GM12878 (cell line): ENCODE measurements around the gene FGF14. TPM values are rescaled to one million over a fixed set of nuclear protein-coding genes. Genes with fewer than 3 reads are reported as not detected.

Experiments
- ATAC-seq: fragments of 200-7000 bp; cut with Tn5 transposase; 3 replicates; pipeline ENCODE4 v1.9.1; 2020; ENCODE audit warnings: mild to moderate bottlenecking, moderate library complexity
- BruUV-seq: library from RNA; stranded (reverse); fragments of 400-500 nt; replicated peaks from 2 replicates; lab custom pipeline; 2021; lab: Mats Ljungman, UMichigan
- CTCF ChIA-PET: fragments of 300-600 bp; sonication (Branson Sonifier 250); formaldehyde crosslinking; extraction: SDS; loops from one replicate; lab custom pipeline; 2021; ENCODE audit warnings: inconsistent platforms; lab: Yijun Ruan, JAX
- POLR2A ChIA-PET: fragments of 350-600 bp; formaldehyde crosslinking; extraction: SDS; loops from one replicate; lab custom pipeline; 2021; ENCODE audit warnings: inconsistent platforms; lab: Charles Lee
- RAD21 ChIA-PET: fragments of 300-600 bp; sonication (Branson Sonifier 250); formaldehyde crosslinking; loops from one replicate; lab custom pipeline; 2023; ENCODE audit warnings: antibody characterized with exemption; ENCODE audit not compliant: unreplicated experiment; lab: Charles Lee
- SMC1A ChIA-PET: fragments of 300-600 bp; sonication (Branson Sonifier 250); formaldehyde crosslinking; loops from one replicate; lab custom pipeline; 2023; ENCODE audit not compliant: unreplicated experiment, uncharacterized antibody; lab: Charles Lee
- DNase-seq: peaks from one replicate; pipeline ENCODE4 v3.0.0-alpha.2; 2011; ENCODE audit warnings: low read depth, low spot score
- FAIRE-seq: peaks from 3 replicates; lab custom pipeline; 2011; peaks lifted over from hg19 to GRCh38; lab: Jason Lieb, UNC
- H2AFZ ChIP-seq: 2 replicates; pipeline ENCODE4 v1.6.0; 2011; ENCODE audit warnings: low read depth, low read length, control low read depth; ENCODE audit not compliant: control insufficient read depth
- H3K27ac ChIP-seq: 2 replicates; pipeline ENCODE4 v1.5.1; 2011; ENCODE audit warnings: control low read depth; ENCODE audit not compliant: control insufficient read depth, insufficient read depth
- H3K27me3 ChIP-seq, 2 experiments: replicated peaks in 1 of 2; 2 replicates each; pipeline versions ENCODE4 v1.6.0 to v1.6.1; 2011; ENCODE audit warnings: low read length in 1 of 2; ENCODE audit not compliant: control insufficient read depth in 2 of 2, insufficient read depth in 2 of 2
- H3K36me3 ChIP-seq, 2 experiments: 2 replicates each; pipeline ENCODE4 v1.5.1; 2011; ENCODE audit warnings: low read length in 1 of 2; ENCODE audit not compliant: control insufficient read depth in 2 of 2, insufficient read depth in 2 of 2
- H3K4me1 ChIP-seq: 2 replicates; pipeline ENCODE4 v1.6.1; 2011; ENCODE audit warnings: mild to moderate bottlenecking, low read length, moderate library complexity, mixed read lengths; ENCODE audit not compliant: control insufficient read depth, insufficient read depth
- H3K4me2 ChIP-seq: 2 replicates; pipeline ENCODE4 v1.6.0; 2011; ENCODE audit warnings: control low read depth; ENCODE audit not compliant: control insufficient read depth, insufficient read depth
- H3K4me3 ChIP-seq: fragments of 200-600 bp; sonication (generic); 2 replicates; pipeline ENCODE4 v1.5.1; 2016
- H3K79me2 ChIP-seq: 2 replicates; pipeline ENCODE4 v1.6.0; 2011; ENCODE audit warnings: low read length; ENCODE audit not compliant: control insufficient read depth, insufficient read depth
- H3K9ac ChIP-seq: 2 replicates; pipeline ENCODE4 v1.8.0; 2011; ENCODE audit warnings: low read length, control low read depth, mixed read lengths; ENCODE audit not compliant: control insufficient read depth, insufficient read depth
- H3K9me3 ChIP-seq: replicated peaks from 3 replicates; pipeline ENCODE4 v1.5.1; 2011; ENCODE audit warnings: mild to moderate bottlenecking, low read length; ENCODE audit not compliant: control insufficient read depth, insufficient read depth
- H4K20me1 ChIP-seq: 2 replicates; pipeline ENCODE4 v1.6.0; 2011; ENCODE audit not compliant: control insufficient read depth, insufficient read depth
- BCL11A ChIP-seq: IDR thresholded peaks from 2 replicates; pipeline ENCODE4 v1.6.1; 2011; ENCODE audit warnings: low read depth, low read length
- MLLT1 ChIP-seq: fragments of 450-650 bp; IDR thresholded peaks from 2 replicates; pipeline ENCODE4 v1.6.1; 2016; ENCODE audit warnings: mild to moderate bottlenecking
- RAD51 ChIP-seq: fragments of 450-650 bp; IDR thresholded peaks from 2 replicates; pipeline ENCODE4 v1.6.1; 2016; ENCODE audit warnings: moderate library complexity, mild to moderate bottlenecking, inconsistent platforms
- RB1 ChIP-seq: fragments of 450-650 bp; formaldehyde crosslinking; IDR thresholded peaks from 2 replicates; pipeline ENCODE4 v1.6.1; 2017; ENCODE audit warnings: mild to moderate bottlenecking, borderline replicate concordance
- ZBTB4 ChIP-seq: fragments of 450-650 bp; formaldehyde crosslinking; IDR thresholded peaks from 2 replicates; pipeline ENCODE4 v1.4.0; 2022; ENCODE audit warnings: mild to moderate bottlenecking, moderate library complexity
- WGBS: methylation state at CpG from one replicate; pipeline ENCODE4 v1.1.6; 2016; ENCODE audit warnings: low lambda C conversion rate; ENCODE audit not compliant: insufficient replicate concordance, insufficient coverage; ENCODE audit errors: missing lambda C conversion rate; 5-methylcytosine and 5-hydroxymethylcytosine counted together
- in situ Hi-C: fragments of 300-500 bp; cut with MboI; formaldehyde crosslinking; loops from 9 replicates; pipeline ENCODE4 v1.14.3; 2018; ENCODE audit warnings: mixed read lengths
- intact Hi-C: fragments of 100-400 bp; cut with micrococcal nuclease; formaldehyde crosslinking; loops from one replicate; pipeline ENCODE4 v1.14.2; 2022; ENCODE audit not compliant: unreplicated experiment
- polyA plus RNA-seq, 11 experiments: library from polyadenylated mRNA; depleted of rRNA in 4 of 11; unstranded in 6 of 11; stranded (reverse) in 5 of 11; fragments of >200 nt; fragmentation: Nextera tagmentation in 4 of 11; fragmentation: Illumina TruSeq in 1 of 11; extraction: Ambion mirVana in 4 of 11; extraction: Trizol in 1 of 11; gene quantifications; 1 replicate in 1 of 11; 2 replicates in 10 of 11; pipeline versions ENCODE4 v1.2.1 to v1.2.3, GENCODE V29; 2011 to 2016; ENCODE audit warnings: inconsistent platforms in 2 of 11, missing spikeins in 2 of 11, low read depth in 1 of 11
- total RNA-seq, 4 experiments: library from RNA; depleted of rRNA in 3 of 4; stranded (reverse); fragments of >200 nt in 3 of 4; fragmentation: Illumina TruSeq in 1 of 4; extraction: Trizol in 1 of 4; gene quantifications; 2 replicates each; pipeline versions ENCODE4 v1.2.1 to v1.2.3, GENCODE V29; 2013 to 2021

The FGF14 gene
- total and polyA plus RNA-seq, 10 of the 15 experiments (the other 5 are each of a cell fraction or from before 2014, with no cell fraction given): under 0.01 to 0.44 (median 0.04) TPM

- in situ Hi-C loops: no loop called here
- CTCF ChIA-PET: no interaction called here
- no peak for TF ChIP-seq MLLT1
- no peak for TF ChIP-seq BCL11A
- no peak for TF ChIP-seq ZBTB4 (CRISPR knock-in tag)
- no peak for TF ChIP-seq RAD51
- no peak for TF ChIP-seq RB1
- TF ChIP-seq, all 136 proteins: peak for 0
These were observed 568.2 kb downstream of the FGF14 start for GRCh38 chr13:101833671-101834070.

More at GRCh38 chr13:101833671-101834070, 568.2 kb downstream of the FGF14 start:
- no TSS peak for BruUV-seq
- no peak overlapping the region for H3K4me2 ChIP-seq
- ChIA-PET RAD21 (no interaction called here), POLR2A (no interaction called here), SMC1A (no interaction called here)
- H2AFZ ChIP-seq: no peak overlapping the region
- H3K79me2 ChIP-seq: no peaks in the 10 kb centered on the region
- no peaks in the 10 kb centered on the region for H4K20me1 ChIP-seq
- intact Hi-C loops: no loop called here
- H3K36me3 ChIP-seq: no peaks in the 10 kb centered on the region
- no peaks in the 10 kb centered on the region for H3K9me3 ChIP-seq
- H3K4me3 ChIP-seq: no peak overlapping the region
- no peaks in the 10 kb centered on the region for H3K27me3 ChIP-seq
- DNase-seq (no peak), ATAC-seq (no peak), FAIRE-seq (no peak)
- H3K27ac ChIP-seq: no peak overlapping the region
- WGBS: 7% methylated on average over 3 of the region's 3 CpGs
- H3K4me1 ChIP-seq: no peaks in the 10 kb centered on the region
- H3K9ac ChIP-seq: no peak overlapping the region
